GM18507 (cell line): ENCODE data around the gene SAMD13.
"Not testable (repeated sequence)": the region's sequence is repeated elsewhere in the genome, so short reads cannot be mapped to it uniquely, and the experiment has no call there.

Experiments used
- DNase-seq: peaks from one replicate; pipeline ENCODE4 v3.0.0; 2011; ENCODE audit warnings: low read depth; ENCODE audit not compliant: insufficient read length; ENCODE audit errors: extremely low spot score
- FAIRE-seq: peaks from 2 replicates; lab custom pipeline; 2011; peaks lifted over from hg19 to GRCh38; lab: Jason Lieb, UNC

The SAMD13 gene

DNA sequence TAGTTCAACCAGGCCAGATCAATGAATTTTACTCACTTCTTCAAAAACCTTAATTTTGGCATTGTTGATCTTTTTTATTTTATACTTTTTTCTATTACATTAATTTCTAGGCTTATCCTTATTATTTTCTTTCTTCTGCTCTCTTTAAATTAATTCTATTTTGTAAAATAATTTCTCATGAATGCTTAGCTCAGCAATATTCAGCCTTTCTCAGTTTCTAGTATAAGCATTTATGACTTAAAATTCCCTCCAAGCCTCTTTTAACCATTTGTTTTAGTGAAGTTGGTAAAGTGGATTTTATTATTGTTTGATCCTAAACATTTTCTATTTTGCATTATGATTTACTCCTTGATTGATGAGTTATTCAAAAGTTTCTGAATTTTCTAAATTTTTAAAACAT, 20.6 kb upstream of the SAMD13 start:
- no peak for FAIRE-seq
- no peak for DNase-seq

DNA sequence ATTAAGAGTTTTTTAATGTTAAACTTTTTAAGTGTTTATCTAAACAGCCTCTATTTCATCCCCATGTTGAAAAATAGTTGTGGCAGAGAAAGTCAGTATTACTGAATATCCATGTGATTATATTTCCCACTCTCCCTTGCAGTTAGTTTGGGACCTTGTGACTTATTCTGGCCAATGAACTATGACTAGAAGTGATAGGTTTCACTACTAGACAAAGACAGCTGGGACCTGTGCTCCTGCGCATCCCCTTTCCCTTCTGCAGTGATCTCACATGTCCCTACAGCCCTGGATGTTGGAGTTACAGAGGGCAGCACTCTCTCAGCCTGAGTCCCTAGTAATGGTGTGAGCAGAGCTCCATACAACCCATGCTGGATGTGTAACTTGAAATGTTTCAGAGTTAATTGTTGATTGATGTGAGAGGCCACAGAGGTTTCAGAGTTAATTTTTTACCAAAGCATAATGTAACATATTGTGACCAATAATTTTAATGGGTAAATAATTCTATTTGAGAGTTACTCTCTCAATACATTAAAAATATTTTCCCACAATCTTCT, 18.7 kb upstream of the SAMD13 start:
- FAIRE-seq (peak; percentile 35), DNase-seq (no peak)

DNA sequence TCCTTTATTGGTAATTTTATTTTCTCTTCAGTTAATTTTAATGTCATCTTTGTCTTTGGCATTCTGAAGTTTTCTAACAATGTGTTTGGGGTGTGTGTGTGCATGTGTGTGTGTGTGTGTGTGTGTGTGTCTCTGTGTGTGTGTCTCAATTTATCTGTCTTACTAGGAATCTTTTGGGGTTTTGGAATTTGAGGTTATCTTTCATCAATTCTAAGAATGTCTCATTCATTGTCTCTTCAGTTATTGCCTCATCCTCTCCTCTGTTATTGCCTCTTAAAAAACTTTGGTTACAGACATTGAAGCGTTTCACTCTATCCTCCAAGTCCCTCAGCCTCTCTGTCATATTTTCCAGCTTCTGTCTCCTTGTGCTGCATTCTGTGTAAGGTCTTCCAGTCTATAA, 18.1 kb upstream of the SAMD13 start:
- DNase-seq: no peak
- FAIRE-seq: no peak

DNA sequence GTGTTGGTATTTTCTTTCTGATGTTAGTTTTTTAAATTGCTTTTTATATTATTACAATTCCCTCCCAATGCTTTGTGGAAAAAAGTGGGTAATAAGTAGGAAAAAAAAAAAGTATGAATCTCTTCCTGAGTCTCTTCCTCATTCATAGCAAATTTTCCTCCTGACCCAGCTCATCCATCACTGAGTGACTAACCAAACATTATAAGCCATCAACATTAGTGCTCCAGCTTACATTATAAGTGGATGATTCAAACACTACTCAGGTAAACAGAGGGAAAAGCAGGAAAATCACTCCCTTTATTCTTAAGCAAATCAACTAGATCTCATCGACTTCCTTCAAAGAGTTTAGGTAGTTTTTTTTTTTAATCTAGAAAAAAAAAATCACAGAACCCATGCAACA, 15.4 kb upstream of the SAMD13 start:
- FAIRE-seq (no peak), DNase-seq (no peak)

DNA sequence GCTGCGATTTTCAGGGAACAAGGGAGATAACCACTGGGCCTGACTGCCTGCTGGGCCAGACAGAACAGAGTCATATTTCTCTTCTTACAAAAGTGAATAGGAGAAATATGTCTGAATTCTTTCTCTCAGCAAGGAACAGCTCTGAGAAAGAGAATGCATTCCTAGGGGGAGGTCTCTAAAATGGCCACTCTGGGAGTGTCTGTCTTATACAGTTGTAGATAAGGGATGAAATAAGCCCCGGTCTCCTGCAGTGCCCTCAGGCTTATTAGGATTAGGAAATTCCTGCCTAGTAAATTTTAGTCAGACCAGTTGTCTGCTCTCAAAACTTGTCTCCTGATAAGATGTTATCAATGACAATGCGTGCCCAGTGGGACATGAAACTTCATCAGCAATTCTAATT, 14.1 kb upstream of the SAMD13 start:
- FAIRE-seq: not testable (repeated sequence)

DNA sequence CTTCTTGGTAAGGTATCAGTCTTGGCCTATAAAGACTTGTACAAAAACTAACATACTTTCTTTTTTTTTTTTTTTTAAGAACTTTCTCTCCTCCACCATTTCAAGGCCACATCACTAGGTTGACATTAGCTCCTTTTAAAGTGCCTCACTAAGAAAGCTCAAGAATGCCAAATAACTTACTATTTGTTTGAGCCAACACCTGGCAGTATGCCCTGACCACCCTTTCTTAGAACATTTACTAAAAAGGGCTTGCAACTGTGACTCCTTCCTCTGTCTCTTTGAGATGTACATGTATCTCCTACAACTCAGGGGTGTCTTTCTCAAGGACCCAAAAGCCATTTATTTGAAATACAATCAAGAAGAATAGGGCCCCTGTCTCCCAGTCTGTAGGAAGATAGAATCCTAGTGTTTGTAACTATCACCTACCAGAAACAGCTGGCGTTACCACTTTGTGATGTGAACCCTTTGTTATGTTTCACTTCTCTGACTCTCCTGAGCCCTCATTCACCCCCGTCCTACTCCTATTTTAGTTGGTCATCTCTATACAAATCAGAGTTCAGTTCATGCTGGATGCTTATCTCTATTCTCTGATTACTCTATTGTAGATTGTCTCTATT, 12.2 kb upstream of the SAMD13 start:
- FAIRE-seq (no peak), DNase-seq (no peak)

More for the DNA sequence above, 14.1 kb upstream of the SAMD13 start:
- not testable (repeated sequence) for DNase-seq

DNA sequence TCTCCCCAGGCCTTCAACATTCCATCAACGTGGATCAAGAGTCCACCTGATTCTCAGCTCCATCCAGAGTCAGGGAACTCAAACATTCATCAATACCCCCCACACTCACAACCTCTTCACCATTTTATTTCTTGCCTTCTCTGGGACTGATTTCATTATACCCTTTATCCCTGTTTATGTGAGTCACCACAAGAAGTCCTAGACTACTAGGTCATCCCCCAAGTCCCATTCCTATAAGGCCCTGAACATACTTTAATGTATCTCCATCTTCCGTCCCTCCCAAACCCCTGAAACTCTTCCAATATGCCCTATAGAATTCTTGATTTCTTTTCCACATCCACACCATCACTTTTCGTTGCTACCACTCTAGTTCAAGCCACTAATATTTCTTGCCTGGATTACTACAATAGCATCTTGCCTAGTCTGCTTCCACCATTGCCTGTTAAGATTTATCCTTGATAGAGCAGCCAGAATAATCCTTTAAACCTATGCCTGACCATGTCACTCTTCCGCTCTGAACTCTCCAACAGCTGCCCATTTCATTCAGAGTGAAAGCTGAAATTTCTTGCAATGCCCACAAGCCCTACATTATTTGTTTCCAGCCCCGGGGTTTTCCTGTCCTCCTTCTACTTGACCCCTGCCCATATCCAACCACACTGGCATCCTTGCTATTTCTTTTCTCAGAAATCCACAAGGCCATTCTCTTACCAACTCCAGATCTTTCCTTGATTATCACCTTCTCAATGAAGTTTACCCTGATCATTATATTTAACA, 9.4 kb upstream of the SAMD13 start:
- DNase-seq: no peak
- FAIRE-seq: no peak

DNA sequence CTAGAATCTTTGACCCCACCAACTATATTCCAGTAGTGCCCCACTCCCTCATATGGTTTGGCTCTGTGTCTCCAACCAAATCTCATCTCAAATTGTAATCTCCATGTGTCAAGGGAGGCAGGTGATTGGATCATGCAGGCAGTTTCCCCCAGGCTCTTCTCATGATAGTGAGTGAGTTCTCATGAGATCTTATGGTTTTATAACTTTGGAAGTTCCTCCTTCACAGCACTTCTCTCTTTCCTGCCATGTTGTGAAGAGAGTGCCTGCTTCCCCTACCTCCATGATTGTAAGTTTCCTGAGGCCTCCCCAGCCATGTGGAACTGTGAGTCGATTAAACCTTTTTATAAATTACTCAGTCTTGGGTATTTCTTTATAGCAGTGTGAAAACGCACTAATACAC, 7.7 kb upstream of the SAMD13 start:
- FAIRE-seq (no peak), DNase-seq (no peak)

GRCh38 chr1:84294751-84295150, 6.8 kb upstream of the SAMD13 start:
- DNase-seq (no peak), FAIRE-seq (no peak)

DNA sequence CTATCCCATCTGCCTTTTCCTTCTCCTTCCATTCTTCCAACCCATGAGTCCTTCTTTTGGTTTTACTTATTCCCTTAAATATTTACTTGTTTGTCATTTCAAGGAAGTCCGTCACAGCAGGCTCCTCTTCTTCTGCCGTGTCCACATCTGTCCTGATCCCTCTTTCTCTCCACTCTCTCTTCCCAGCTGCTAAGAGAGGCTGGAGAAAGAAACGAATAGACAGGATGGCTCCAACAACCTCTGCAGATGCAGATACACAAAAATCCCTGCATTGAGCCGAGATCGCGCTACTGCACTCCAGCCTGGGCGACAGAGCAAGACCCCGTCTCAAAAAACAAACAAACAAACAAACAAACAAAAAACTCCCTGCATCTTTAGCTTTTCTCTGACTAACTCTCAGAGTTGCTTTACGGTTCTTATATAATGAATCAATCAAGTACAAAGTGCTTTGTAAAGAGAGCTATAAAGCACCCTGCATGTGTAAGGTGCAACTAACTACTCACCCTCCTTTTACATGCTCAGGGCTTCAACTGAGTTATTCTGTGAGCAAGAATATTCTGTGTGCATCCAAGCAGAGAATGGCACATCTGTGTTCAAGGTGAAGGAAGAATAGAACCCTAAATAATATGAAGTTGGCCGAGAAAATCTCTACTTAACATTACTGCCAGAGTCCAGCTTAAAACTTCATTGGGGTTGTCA, 3.8 kb upstream of the SAMD13 start:
- FAIRE-seq (no peak), DNase-seq (no peak)

GRCh38 chr1:84298328-84298683, 3.2 kb upstream of the SAMD13 start:
- DNase-seq (peak; percentile 22), FAIRE-seq (no peak)

DNA sequence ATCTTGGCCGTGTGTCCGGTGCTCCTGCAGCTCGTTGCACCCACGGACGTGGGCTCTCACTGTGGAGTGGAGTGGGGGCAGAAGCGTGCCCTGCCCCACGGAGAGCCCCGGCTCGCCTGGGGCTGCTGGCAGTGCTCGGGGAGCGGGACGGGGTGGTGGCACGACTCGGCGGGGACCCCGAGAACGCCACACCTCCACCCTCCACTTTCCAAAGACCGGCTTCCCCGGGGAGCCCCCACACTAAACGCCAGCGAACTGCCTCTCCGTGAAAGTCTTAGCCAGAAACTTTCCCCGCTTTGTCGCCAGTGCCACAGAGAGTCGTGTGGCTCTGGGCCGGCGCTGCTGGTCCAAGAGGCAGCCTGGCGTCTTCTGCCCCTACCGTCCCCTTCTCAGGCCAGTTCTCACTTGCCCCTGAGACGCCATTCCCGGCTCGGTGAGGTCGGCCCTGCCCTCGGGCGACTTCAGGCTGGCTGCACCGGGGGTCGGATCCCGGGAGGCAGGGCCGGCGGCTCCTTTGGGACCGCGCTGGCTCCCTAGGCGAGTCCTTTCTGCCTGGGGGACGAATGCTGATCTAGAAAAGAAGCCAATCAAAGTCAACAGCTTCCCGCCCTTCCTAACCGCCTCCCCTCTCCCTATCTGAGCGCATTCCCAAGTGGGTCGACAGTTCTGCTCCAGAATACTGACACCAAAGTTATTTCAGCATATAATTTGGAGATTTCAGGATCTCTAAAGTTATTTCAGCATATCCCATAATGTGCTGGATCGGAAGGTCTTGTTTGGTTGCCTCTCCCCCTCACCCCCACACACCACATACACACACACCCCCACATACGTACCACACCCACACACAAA, 2.6 kb upstream of the SAMD13 start:
- no peak for FAIRE-seq
- DNase-seq: peak; percentile 22

DNA sequence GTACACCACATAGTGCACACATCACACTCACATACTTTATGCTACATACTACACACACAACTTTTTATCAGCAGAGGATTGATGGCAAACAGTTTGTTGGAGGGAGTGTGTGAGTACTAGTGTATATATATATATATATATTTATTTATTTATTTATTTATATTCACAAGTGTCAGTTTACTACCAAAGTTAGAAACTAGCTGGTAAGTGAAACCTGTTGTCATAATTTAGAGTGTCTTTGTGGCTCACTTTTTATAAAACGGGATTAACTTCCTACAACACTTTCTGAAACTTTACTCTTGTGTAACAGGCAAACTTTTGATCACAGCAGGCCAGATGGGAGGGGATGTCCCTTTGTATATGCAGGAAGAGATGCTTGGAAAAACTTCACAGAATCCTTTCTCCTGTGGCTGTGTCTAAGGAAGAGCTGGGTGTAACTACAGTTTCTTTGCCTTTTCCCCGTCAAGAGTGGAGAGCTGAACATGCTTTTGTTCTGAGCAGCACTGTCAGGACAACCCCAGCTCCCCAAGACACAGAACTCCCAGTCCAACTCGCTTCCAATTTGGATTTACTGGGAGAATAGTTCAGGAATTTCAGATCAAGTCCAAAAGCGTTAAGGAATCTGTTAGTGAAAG, 1.9 kb upstream of the SAMD13 start:
- DNase-seq (no peak), FAIRE-seq (no peak)

- no peak for FAIRE-seq
- DNase-seq: no peak
Observed at GRCh38 chr1:84300501-84300900, 1.0 kb upstream of the SAMD13 start.

DNA sequence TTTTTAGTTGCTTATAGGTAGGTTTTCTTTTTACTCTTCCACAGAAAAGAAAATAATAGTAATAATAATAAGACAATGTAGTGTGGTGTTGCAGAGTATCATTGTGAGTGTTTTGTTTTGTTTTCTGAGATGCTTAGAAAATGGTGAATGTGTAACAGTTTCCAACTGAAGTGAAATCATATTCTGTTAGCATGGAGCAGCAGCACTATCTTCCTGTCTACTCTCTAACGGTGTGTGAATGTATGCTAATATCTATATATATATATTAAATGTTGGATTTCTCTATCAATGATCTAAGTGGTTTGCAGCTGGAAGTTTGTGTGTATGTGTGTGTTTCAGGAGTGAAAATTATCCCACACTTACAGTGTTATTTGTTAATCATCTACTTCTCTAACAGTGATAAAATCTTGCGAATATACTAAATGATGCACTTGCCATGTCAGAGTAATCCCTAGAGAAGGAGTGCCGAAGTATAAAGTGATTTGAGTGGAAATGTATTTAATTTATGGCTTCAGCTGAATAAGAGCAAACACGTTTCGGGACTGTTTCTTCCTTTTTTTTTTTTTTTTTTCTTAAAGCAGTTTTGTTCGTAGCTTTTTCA, 377 bp downstream of the SAMD13 start:
- DNase-seq: no peak
- no peak for FAIRE-seq

- FAIRE-seq (no peak), DNase-seq (no peak)
Observed at GRCh38 chr1:84303314-84303830, 1.9 kb downstream of the SAMD13 start.

DNA sequence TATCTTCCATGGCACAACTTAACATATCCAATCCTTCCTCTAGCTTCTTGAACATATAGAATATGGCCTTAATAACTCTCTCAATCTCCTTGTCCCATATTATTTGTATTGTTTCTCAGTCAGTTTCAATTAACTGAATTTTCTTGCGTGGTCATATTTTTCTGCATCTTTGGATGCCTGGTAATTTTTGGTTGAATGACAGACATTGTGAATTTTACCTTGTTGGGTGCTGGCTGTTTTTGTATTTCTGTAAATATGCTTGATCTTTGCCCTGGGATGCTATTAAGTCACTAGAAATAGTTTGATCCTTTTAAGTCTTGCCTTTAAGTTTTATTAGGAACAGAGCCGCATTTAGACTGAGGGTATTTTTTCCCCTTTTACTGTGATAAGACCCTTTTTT, 5.9 kb downstream of the SAMD13 start:
- no peak for FAIRE-seq

DNA sequence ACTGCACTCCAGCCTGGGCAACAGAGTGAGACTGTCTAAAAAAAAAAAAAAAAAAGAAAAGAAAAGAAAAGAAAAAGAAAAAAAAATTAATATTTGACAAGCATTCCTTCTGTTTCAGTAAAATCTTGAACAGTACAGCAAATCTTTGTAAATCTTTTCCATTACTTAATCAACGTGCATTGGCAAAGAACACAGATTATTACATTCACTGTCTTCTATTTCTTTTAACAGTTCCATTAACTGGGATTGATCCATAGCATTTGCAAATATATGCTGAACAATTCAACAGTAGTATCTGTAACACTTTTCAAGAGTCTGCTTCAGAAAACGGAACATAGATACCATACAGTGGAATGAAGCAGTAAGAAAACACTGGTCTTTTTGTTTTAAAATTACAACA, 9.8 kb downstream of the SAMD13 start:
- DNase-seq (no peak), FAIRE-seq (no peak)

More for the DNA sequence above, 5.9 kb downstream of the SAMD13 start:
- DNase-seq: no peak

GRCh38 chr1:84319662-84320061, 18.2 kb downstream of the SAMD13 start:
- no peak for FAIRE-seq

More at GRCh38 chr1:84319662-84320061, 18.2 kb downstream of the SAMD13 start:
- DNase-seq: no peak
